ENCODE measurements around the gene NASP.
"Not testable (repeated sequence)": the region's sequence is repeated elsewhere in the genome, so short reads cannot be mapped to it uniquely, and the experiment has no call there.

The NASP gene

DNA sequence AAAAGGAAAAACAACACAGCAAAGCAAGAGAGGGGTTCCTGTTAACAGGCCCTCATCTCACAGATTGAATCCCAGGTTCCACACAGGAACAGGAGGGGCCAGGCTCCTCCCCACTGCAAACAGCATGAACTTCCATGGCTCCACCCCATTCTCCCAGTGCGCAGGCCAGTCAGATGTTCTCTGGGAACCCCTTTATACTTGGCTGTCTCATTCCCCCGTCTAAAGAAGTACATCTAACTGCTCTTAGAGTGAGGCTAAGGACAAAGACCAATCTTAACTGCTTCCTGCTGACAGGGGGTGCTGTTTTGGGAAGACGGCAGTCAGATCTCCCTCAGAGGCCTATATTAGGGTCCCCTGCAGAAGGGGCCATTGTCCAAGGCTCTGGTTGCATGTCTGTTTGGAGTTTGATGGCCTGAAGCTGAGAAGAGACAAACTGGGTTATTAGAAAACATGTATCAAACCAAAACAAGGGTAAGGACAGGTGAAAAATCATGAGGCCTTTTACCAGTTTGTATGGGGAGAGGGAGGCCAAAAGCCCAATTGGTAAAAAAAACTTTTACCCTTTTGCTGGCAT, 10.5 kb upstream of the NASP start:
- no peak for FAIRE-seq

- FAIRE-seq: no peak
Measured at GRCh38 chr1:45574105-45574626, 9.7 kb upstream of the NASP start.

GRCh38 chr1:45583264-45583665, 576 bp upstream of the NASP start:
- peak; percentile 9 for FAIRE-seq

DNA sequence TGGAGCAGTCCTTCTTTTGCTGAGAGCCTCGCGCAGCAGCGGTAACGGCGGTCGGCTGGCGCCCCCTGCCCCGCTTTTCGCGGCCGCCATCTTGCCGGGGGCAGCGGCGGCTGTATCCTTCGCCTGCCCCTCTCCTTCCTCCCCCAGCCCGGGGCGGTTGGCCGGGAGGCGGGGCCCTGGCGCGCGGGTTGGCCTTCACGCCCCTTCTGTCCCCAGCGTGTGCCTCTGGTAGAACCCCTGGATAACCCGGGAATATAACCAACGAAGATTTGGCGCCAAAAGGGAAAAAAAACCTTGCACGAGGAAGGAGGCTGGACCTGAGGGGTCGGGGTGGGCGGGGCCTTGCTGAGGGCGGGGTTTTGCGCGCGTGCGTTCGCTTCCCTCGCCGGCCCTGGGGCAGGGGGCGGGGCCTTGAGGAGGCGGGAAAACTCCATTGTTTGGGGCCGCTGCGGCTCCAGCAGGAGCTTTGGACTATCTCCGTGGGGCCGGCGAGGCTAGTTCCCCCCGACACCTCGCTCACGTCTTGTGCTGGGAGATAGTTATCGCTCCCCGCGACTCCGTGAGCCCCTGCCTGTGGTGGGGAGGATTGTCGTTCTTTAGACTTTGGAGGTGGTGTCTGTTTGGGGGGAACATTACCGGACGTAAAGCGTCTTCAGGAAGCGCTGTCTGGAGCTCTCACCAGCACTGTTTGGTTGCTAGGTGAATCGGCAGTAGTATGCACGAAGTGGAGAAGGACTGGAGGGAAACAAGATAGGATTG, 689 bp downstream of the NASP start:
- no peak for FAIRE-seq

GRCh38 chr1:45585110-45585426, 1.2 kb downstream of the NASP start:
- no peak for FAIRE-seq

- no peak for FAIRE-seq
Measured at GRCh38 chr1:45585496-45586075, 1.7 kb downstream of the NASP start.

GRCh38 chr1:45586769-45587168, 2.9 kb downstream of the NASP start:
- FAIRE-seq: no peak

DNA sequence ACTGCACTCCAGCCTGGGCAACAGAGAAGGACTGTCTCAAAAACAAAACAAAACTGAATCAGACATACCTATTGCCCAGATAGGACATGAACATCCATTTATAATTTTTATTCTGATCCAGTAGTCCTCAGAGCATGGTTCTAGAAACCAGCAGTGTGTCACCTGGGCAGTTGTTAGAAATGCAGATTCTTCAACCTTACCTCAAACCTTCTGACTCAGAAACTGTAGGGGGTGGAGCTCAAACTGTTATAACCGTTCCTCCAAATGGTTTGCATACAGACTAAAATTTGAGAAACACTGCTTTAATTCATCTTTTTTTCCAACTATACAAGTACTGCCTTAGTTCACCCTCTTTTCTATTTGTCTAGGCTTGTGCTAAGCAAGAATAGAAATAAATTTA, 6.0 kb downstream of the NASP start:
- FAIRE-seq: no peak

DNA sequence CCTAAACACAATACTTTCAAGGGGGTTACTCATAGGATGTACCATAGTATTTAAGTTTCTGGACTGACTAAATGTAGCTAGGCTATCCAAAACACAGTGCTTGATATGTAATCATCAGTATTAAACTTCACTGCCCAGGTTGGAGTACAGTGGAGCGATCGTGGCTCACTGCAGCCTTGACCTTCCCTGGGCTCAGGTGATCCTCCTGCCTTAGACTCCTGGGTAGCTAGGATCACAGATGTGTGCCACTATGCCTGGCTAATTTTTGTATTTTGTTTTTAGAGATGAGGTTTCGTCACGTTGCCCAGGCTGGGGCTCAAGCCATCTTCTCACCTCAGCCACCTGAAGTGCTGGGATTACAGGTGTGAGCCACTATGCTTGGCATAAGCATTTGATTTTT, 10.6 kb downstream of the NASP start:
- no peak for FAIRE-seq

DNA sequence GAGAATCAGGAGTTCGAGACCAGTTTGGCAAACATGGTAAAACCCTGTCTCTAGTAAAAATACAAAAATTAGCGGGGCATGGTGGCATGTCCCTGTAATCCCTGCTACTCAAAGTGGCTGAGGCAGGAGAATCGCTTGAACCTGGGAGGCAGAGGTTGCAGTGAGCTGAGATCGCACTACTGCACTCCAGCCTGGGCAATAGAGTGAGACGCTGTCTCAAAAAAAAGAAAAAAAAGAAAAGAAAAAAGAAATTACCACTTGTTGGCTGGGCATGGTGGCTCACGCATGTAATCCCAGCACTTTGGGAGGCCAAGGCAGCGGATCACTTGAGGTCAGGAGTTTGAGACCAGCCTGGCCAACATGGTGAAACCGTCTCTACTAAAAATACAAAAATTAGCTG, 12.9 kb downstream of the NASP start:
- not testable (repeated sequence) for FAIRE-seq

GRCh38 chr1:45604239-45604638, 20.4 kb downstream of the NASP start:
- no peak for FAIRE-seq

DNA sequence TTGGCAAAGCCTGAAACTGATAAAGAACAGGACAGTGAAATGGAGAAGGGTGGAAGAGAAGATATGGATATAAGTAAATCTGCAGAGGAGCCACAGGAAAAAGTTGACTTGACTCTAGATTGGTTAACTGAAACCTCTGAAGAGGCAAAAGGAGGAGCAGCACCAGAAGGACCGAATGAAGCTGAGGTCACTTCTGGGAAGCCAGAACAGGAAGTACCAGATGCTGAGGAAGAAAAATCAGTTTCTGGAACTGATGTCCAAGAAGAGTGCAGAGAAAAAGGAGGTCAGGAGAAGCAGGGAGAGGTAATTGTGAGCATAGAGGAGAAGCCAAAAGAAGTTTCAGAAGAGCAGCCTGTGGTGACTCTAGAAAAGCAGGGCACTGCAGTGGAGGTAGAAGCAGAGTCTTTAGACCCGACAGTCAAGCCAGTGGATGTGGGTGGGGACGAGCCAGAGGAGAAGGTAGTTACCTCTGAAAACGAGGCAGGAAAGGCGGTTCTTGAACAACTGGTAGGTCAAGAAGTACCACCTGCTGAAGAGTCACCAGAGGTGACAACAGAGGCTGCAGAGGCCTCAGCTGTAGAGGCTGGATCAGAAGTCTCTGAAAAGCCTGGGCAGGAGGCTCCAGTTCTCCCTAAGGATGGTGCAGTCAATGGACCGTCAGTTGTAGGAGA, 23.7 kb downstream of the NASP start:
- no peak for FAIRE-seq

GRCh38 chr1:45608175-45609156, 24.6 kb downstream of the NASP start:
- no peak for FAIRE-seq

DNA sequence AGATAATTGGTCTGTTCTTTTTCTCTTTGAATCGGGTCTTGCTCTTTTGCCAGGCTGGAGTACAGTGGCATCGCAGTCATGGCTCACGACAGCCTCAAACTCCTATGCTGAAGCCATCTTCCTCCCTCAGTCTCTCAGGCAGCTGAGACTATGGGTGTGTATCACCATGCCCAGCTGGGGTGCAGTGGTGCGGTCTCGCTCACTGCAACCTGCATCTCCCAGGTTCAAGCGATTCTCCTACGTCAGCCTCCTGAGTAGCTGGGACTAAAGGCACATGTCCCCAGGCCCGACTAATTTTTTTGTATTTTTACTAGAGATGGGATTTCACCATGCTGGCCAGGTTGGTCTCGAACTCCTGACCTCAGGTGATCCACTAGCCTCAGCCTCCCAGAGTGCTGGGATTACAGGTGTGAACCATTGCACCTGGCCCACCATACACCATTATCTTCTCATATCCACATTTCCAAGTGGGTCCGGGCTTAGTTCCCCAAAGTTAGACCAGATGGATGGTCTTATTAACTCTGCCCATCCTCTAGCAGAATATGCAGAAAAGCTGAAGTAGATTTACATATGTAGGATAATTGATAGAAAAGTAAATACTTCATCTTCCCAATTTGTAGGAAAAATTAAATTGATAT, 26.9 kb downstream of the NASP start:
- no peak for FAIRE-seq

GRCh38 chr1:45612941-45613579, 29.2 kb downstream of the NASP start:
- FAIRE-seq: no peak

GRCh38 chr1:45615885-45616284, 32.0 kb downstream of the NASP start:
- FAIRE-seq: no peak

DNA sequence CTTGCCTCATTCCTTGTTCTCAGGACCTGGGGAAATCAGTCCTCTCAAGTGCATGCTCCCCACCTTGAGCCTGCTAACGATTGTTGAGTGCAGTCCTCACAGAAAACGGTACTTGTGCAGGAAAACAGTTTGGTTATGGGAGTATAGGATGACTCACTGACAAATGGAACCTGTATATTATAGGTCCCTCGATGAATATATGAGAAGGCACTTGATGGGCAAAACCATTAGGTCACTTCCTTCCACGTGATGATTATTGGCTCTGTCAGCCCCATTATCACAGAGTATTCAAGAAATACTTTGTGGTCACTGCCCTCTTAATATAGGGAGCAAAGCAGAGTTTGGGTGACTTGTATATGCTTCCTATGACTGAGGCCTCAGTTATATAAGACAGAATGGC, 33.8 kb downstream of the NASP start:
- FAIRE-seq: no peak

- no peak for FAIRE-seq
Measured at GRCh38 chr1:45619149-45619921, 35.5 kb downstream of the NASP start.

GRCh38 chr1:45620588-45621500, 37.0 kb downstream of the NASP start:
- FAIRE-seq: no peak

GRCh38 chr1:45621501-45621836, 37.6 kb downstream of the NASP start:
- FAIRE-seq: no peak

All from islet of Langerhans (tissue), 1 donor.